Uterus (tissue), 4 donors: ENCODE measurements around the gene ASZ1. TPM values are rescaled to one million over a fixed set of nuclear protein-coding genes. Genes with fewer than 3 reads are reported as not detected.

Experiments used
- DNase-seq, 2 donors: peaks; one replicate each; pipeline ENCODE4 v3.0.0-alpha.2; 2019 to 2020
- H3K27ac ChIP-seq, 2 donors: fragments of 200-600 bp; sonication (generic); 1 replicate in 1 of 2; 2 replicates in 1 of 2; pipeline ENCODE4 v1.5.1; 2016 to 2018
- H3K27me3 ChIP-seq, 2 donors: fragments of 200-600 bp; sonication (generic); one replicate each; pipeline ENCODE4 v1.5.1; 2018 to 2019; ENCODE audit warnings: control low read depth in 1 of 2
- H3K36me3 ChIP-seq, 2 donors: fragments of 200-600 bp; sonication (generic); one replicate each; pipeline ENCODE4 v1.5.1; 2019; ENCODE audit warnings: control low read depth in 1 of 2
- H3K4me1 ChIP-seq, 2 donors: fragments of 200-600 bp; sonication (generic); one replicate each; pipeline ENCODE4 v1.5.1; 2018 to 2019; ENCODE audit warnings: control low read depth in 1 of 2
- H3K4me3 ChIP-seq, 2 donors: fragments of 200-600 bp; sonication (generic); 1 replicate in 1 of 2; 2 replicates in 1 of 2; pipeline ENCODE4 v1.5.1; 2018 to 2019; ENCODE audit warnings: mild to moderate bottlenecking in 1 of 2
- H3K9me3 ChIP-seq, 2 donors: fragments of 200-600 bp; sonication (generic); one replicate each; pipeline ENCODE4 v1.5.1; 2019; ENCODE audit warnings: control low read depth in 1 of 2
- CTCF ChIP-seq, 4 experiments: fragments of 200-600 bp in 2 of 4; fragments of 450-650 bp in 2 of 4; sonication (generic) in 2 of 4; IDR thresholded peaks; one replicate each; pipeline ENCODE4 v1.5.1; 2016 to 2019; ENCODE audit warnings: antibody characterized with exemption in 4 of 4, mild to moderate bottlenecking in 2 of 4, moderate library complexity in 1 of 4
- POLR2A ChIP-seq, 2 donors: fragments of 450-650 bp; IDR thresholded peaks; one replicate each; pipeline ENCODE4 v1.6.1; 2016; ENCODE audit warnings: antibody characterized with exemption in 2 of 2, mild to moderate bottlenecking in 1 of 2, moderate library complexity in 1 of 2
- intact Hi-C: fragments of 100-400 bp; cut with DNase I; formaldehyde crosslinking; loops from one replicate; pipeline ENCODE4 v1.15.1; 2023; ENCODE audit warnings: low total_unique reads
- total RNA-seq, 4 donors: library from RNA; depleted of rRNA in 3 of 4; stranded (reverse); fragments of >200 nt in 3 of 4; gene quantifications; one replicate each; pipeline versions ENCODE4 v1.1.0 to v1.2.4, GENCODE V29; 2014 to 2023
- donor health status: DM: yes; HTN: yes; CAD: no.

The ASZ1 gene
- total RNA-seq, 4 donors from 2014 or later: not detected

- Histone ChIP-seq H3K27ac (no peak overlapping the region), H3K4me1 (no peaks in the 10 kb centered on the region), H3K4me3 (no peak overlapping the region), H3K9me3 (no peaks in the 10 kb centered on the region), H3K27me3 (no peaks in the 10 kb centered on the region), H3K36me3 (no peaks in the 10 kb centered on the region)
- no peak for DNase-seq
- TF ChIP-seq POLR2A (IDR thresholded peaks at IDR 0.05): no peak
- no peak for TF ChIP-seq CTCF (IDR thresholded peaks at IDR 0.05)
- intact Hi-C loops: no loop called here
Measured at GRCh38 chr7:117412390-117412789, 14.9 kb downstream of the ASZ1 start.

GRCh38 chr7:117411539-117411938 lies 15.8 kb downstream of the ASZ1 start:
- H3K4me3 ChIP-seq: no peak overlapping the region
- no peak overlapping the region for H3K27ac ChIP-seq
- H3K36me3 ChIP-seq: no peaks in the 10 kb centered on the region
- no peaks in the 10 kb centered on the region for H3K4me1 ChIP-seq
- no peak for DNase-seq
- H3K27me3 ChIP-seq: no peaks in the 10 kb centered on the region
- TF ChIP-seq POLR2A (IDR thresholded peaks at IDR 0.05): no peak
- no peak for TF ChIP-seq CTCF (IDR thresholded peaks at IDR 0.05)
- intact Hi-C loops: no loop called here
- H3K9me3 ChIP-seq: no peaks in the 10 kb centered on the region

- Histone ChIP-seq H3K4me3 (no peak overlapping the region), H3K27ac (no peak overlapping the region), H3K36me3 (no peaks in the 10 kb centered on the region), H3K27me3 (no peaks in the 10 kb centered on the region), H3K9me3 (no peaks in the 10 kb centered on the region), H3K4me1 (no peaks in the 10 kb centered on the region)
- intact Hi-C loops: no loop called here
- TF ChIP-seq CTCF (IDR thresholded peaks at IDR 0.05) (no peak), POLR2A (IDR thresholded peaks at IDR 0.05) (no peak)
- DNase-seq: no peak
Measured at GRCh38 chr7:117408831-117409230, 18.5 kb downstream of the ASZ1 start.

- H3K36me3 ChIP-seq: no peaks in the 10 kb centered on the region
- DNase-seq: no peak
- no peaks in the 10 kb centered on the region for H3K4me1 ChIP-seq
- H3K27me3 ChIP-seq: no peaks in the 10 kb centered on the region
- H3K27ac ChIP-seq: no peak overlapping the region
- H3K9me3 ChIP-seq: no peaks in the 10 kb centered on the region
- intact Hi-C loops: no loop called here
- H3K4me3 ChIP-seq: no peak overlapping the region
- TF ChIP-seq CTCF (IDR thresholded peaks at IDR 0.05) (no peak), POLR2A (IDR thresholded peaks at IDR 0.05) (no peak)
Measured at GRCh38 chr7:117405519-117405918, 21.8 kb downstream of the ASZ1 start.

- Histone ChIP-seq H3K9me3 (no peaks in the 10 kb centered on the region), H3K4me1 (no peaks in the 10 kb centered on the region), H3K4me3 (no peak overlapping the region), H3K27me3 (no peaks in the 10 kb centered on the region), H3K36me3 (no peaks in the 10 kb centered on the region), H3K27ac (no peak overlapping the region)
- TF ChIP-seq POLR2A (IDR thresholded peaks at IDR 0.05) (no peak), CTCF (IDR thresholded peaks at IDR 0.05) (no peak)
- intact Hi-C loops: no loop called here
- no peak for DNase-seq
Measured at GRCh38 chr7:117403737-117404136, 23.6 kb downstream of the ASZ1 start.
